Stimulated activated CD8-positive, alpha-beta memory T cell treated with anti-CD3 and anti-CD28 coated beads, Interleukin-12 subunit alpha, Interleukin-12 subunit beta, amount 100 ng/mL, for 4 hours (primary cell): ENCODE data around the gene CP.
A peak's percentile ranks its signal among the peaks of the same experiment; 100 is the strongest.

Source experiments
- DNase-seq: peaks from one replicate; pipeline ENCODE4 v3.0.0-alpha.2; 2020; ENCODE audit warnings: low read depth

Gene CP

GRCh38 chr3:149186219-149186618 lies 35.4 kb downstream of the CP start:
- DNase-seq = no peak

GRCh38 chr3:149181182-149181581 lies 40.4 kb downstream of the CP start:
- no peak for DNase-seq

DNA sequence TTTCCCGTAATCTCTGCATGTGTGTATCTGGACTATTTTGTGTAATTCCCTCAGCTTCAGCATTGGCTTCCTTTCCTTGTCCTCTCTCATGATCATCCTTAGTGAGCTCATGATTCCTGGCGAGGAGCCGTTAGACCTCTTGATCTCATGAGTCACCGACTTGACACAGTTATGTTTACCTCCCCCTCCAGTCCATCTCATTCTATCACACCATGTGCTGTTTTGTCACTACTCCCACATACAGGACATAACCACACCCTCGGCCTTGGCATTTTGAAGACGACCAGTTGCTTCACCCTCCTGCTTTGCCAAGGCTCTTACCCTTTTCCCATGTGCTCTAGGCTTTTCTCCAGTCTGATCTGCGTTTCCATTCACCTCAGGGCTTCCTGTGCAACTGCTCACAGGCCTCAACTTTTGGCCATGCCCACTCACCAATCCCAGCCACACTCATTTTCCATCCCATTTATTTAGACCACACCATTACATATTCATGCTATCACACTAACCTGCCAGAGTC lies 41.5 kb downstream of the CP start:
- DNase-seq = no peak

DNA sequence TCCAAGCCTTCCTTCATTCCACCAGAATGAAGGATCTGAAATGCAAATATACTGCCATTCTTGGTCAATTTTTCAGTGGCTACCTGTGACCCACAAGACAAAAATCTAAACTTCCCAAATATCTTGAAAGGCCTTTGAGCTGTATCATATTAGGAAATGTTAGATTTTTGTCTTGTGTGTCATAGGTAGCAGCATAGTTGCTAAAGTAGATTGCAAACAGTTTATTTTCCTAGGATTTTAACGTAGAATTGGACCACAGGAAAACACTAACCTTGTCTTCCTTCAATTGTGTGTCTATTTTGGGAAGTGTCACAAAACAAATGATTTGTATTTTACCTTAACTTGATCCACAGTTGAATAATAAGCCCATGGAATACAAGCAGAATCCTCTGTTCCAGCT lies 42.4 kb downstream of the CP start:
- DNase-seq = no peak

GRCh38 chr3:149177122-149177521 lies 44.5 kb downstream of the CP start:
- no peak for DNase-seq

- no peak for DNase-seq
Measured at GRCh38 chr3:149174901-149175300, 46.7 kb downstream of the CP start.

DNA sequence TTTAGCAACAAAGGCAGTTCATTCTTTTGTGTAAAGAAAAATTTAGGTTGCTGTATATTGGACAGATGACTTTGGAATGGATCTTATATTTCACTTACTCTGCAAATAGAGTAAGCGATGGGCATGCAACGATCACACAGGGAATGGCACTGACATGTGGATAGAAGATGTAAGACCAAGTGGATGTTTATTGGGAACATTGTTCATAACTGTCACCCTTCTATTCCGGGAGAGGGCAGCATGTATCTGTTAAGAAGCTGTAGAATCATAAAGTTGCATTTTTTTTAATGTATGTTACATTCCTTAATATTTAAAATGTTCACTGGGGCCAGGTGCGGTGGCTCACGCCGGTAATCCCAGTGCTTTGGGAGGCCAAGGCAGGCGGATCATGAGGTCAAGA lies 51.0 kb downstream of the CP start:
- DNase-seq = no peak

GRCh38 chr3:149167898-149168297 lies 53.7 kb downstream of the CP start:
- no peak for DNase-seq

DNA sequence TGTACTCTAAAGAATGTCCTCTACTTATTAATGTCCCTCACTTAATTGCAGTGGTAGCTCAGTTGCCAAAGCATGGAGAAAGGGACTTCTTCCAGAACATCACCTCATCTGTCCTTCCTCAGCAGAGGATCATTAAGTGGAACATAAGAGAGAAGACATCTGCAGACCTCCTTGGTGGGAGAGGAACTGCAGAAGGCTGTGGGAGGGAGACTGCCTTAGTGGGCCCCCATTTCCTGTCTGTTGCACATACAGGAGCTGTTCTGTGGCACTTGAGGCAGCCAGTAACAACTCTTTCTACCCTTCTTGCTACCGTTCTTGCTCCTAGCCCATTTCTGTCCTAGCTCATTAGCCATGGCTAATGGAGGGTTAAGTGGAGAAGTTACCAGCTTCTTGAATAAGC lies 58.6 kb downstream of the CP start:
- DNase-seq = no peak

DNA sequence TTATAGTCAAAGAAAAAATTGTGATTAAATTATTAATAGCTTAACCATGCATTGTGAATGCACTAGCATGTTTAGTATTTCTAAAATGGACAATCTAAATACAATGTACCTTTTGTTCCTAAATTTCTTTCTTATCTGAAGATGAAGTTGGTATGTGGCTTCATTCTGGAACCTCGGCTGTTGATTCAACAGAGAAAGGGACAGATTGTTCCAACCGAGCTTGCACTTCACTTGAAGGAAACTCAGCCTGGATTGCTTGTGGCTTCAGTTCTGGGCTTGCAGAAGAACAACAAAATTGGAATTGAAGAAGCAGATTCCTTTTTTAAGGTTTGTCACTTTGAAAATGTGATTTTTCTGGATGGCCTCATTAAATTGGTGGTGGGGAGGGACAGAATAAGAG lies 59.6 kb downstream of the CP start:
- DNase-seq = no peak

- DNase-seq = no peak
Measured at GRCh38 chr3:149160754-149161300, 60.8 kb downstream of the CP start.

- DNase-seq = no peak
Measured at GRCh38 chr3:149153402-149153801, 68.2 kb downstream of the CP start.

DNA sequence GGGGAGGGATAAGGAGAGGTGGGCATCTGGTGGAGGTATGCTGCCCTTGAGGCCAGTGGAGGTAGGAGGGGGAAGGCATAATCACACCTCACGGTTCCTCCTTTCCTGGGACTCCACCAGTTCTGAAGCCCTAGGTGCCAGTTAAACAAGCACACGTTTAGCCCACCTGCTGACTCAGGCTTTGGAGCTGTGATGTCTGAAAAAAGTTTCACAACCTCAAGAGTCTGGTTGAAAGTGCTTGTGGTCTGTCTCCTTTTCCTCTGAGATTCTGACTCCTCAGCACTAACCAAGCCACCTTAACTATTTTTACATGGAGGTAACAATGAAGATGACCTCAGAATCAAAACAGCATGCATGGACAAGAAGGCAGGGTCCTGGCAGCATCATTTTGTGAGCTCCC lies 69.2 kb downstream of the CP start:
- no peak for DNase-seq

DNA sequence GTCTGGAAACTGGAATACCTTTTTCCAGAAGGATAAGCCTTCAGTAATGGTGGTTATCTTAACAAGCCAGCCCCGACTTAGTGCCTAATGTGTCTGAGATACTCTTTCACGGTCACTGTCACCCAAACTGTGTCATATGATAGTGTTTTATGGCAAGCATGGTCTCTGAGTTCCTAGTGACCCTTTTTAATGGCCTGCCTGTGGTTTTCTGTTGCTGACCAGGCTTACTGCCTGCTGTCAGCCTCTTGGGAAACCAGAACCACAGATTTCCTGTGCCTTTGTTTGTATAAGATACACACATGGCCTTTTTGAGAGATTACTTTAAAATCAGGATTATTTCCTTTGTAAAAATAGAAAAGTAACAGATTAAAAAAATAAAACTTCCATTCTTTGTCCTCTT lies 69.8 kb downstream of the CP start:
- no peak for DNase-seq

DNA sequence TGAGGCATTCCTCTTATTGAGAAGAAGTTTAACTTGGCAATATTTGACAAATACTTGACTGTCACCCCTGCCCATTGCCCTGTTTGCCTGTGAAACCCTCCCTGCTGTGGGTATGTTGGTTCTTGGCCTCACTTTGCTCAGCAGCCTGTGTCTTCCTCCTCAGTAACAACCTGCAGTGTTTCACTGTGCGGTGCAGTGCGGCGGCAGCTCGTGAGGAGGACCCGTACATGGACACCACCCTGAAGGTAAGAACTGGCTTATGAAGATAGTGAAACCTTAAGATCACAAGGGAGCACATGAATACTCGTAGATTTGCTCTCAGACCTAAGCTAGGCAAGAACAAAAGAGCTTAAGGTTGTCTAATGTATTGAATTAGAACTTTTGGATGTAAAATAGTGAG lies 71.2 kb downstream of the CP start:
- no peak for DNase-seq

- DNase-seq = no peak
Measured at GRCh38 chr3:149145974-149146373, 75.7 kb downstream of the CP start.

- DNase-seq = no peak
Measured at GRCh38 chr3:149145356-149145755, 76.3 kb downstream of the CP start.

DNA sequence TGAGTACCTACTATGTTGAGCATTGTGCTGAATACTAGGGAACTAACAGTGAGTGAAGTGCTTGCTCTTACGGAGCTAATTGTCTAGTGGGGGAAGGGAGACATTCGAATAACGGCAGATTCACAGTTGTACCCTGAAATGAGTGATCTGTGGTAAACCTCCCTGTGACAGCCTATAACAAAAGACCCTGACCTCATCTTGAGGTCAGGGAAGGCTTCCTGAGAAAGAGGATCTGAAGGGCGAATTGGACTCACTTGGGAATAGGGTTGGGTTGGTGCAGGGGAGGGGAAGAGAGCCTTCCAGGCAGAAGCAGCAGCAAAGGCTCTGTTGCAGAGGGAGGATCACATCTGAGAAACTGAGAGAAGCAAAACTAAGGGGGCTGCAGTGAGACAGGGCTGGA lies 78.9 kb downstream of the CP start:
- no peak for DNase-seq

DNA sequence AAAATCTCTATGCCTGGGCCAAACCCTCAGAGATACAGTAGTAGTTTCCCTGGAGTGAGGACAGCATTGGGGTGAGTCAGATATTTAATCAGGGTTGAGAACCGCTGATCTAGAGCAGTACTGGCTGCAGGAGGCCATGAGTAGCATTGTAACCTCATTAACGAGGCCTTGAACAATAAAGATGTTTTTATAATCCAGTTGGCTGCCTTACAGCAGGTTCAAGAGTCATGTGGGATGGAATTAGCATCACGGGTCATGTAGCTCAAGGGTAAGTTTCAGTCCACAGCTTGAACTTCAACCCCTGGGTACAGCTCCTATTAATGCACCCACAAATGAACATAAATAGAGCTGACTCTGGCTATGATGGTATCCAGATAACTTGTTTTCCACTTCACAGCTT lies 87.1 kb downstream of the CP start:
- no peak for DNase-seq

GRCh38 chr3:149131589-149131988 lies 90.0 kb downstream of the CP start:
- DNase-seq = no peak

- DNase-seq = peak; percentile 74
Measured at GRCh38 chr3:149129326-149130205, 92.1 kb downstream of the CP start, which contains the start of gene HPS3. Gene HPS3 (plus strand): TSS chr3:149129638. CDS start chr3:149129724, 86 bp downstream.

GRCh38 chr3:149128821-149129220 lies 92.8 kb downstream of the CP start:
- DNase-seq = no peak

DNA sequence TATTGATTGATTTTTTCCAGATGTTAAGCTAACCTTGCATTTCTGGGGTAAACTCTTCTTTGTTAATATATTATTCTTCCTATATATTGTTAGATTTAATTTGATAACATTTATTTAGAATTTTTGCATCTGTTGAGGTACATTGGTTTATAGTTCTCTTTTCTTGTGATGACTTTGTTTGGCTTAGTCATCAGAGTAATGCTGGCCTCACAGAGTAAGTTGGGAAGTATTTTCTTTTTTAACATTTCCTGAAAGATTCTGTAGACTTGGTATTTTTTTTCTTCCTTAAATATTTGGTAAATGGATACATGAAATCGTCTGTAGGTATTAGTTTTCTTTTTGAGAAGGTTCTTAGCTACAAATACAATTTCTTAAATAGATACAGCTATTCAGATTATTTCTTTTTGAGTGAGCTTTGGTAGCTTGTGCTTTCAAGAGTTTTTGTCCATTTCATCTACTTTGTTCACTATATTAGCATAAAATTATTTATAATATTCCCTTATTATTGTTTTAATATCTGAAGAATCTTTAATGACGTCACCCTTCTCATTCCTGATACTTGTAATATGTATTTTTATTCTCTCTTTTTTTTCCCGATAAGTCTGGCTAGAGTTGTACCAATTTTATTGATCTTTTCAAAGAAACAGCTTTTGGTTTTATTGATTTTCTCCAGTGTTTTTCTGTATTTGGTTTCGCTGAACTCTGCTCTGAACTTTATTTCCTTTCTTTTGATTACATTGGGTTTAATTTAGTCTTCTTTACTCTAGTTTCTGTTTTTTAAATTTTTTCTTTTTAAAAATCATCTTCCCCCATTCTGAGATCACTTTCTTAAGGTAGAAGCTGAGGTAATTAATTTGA lies 98.7 kb downstream of the CP start:
- no peak for DNase-seq
